GM23338 (cell line): ENCODE measurements around the gene BRI3BP. TPM values are rescaled to one million over a fixed set of nuclear protein-coding genes. Genes with fewer than 3 reads are reported as not detected.

Experiments
- ATAC-seq: fragments of 200-7000 bp; cut with Tn5 transposase; 3 replicates; pipeline ENCODE4 v1.9.1; 2020
- DNase-seq: peaks from one replicate; pipeline ENCODE4 v3.0.0-alpha.2; 2015; ENCODE audit warnings: low spot score
- H2AFZ ChIP-seq: fragments of 200-600 bp; sonication (generic); 2 replicates; pipeline ENCODE4 v1.8.0; 2016; ENCODE audit warnings: antibody characterized with exemption, mild to moderate bottlenecking, moderate library complexity
- H3F3A ChIP-seq: fragments of 200-600 bp; sonication (generic); replicated peaks from 2 replicates; pipeline ENCODE4 v1.8.0; 2017; ENCODE audit warnings: antibody characterized with exemption, mixed run types, low read depth
- H3K27ac ChIP-seq: fragments of 200-600 bp; sonication (generic); 2 replicates; pipeline ENCODE4 v1.6.1; 2016; ENCODE audit warnings: low read depth
- H3K27me3 ChIP-seq: fragments of 200-600 bp; sonication (generic); 2 replicates; pipeline ENCODE4 v1.8.0; 2016; ENCODE audit warnings: mild to moderate bottlenecking, mixed run types, moderate library complexity; ENCODE audit not compliant: insufficient read depth
- H3K36me3 ChIP-seq: fragments of 200-600 bp; sonication (generic); 2 replicates; pipeline ENCODE4 v1.8.0; 2016; ENCODE audit warnings: mild to moderate bottlenecking; ENCODE audit not compliant: insufficient read depth
- H3K4me1 ChIP-seq: fragments of 200-600 bp; sonication (generic); 2 replicates; pipeline ENCODE4 v1.8.0; 2016; ENCODE audit warnings: mild to moderate bottlenecking, moderate library complexity; ENCODE audit not compliant: insufficient read depth
- H3K4me2 ChIP-seq: fragments of 200-600 bp; sonication (generic); 2 replicates; pipeline ENCODE4 v1.7.1; 2017; ENCODE audit warnings: mixed run types
- H3K4me3 ChIP-seq: fragments of 200-600 bp; sonication (generic); 2 replicates; pipeline ENCODE4 v1.6.1; 2016; ENCODE audit warnings: mixed run types
- H3K79me2 ChIP-seq: fragments of 200-600 bp; sonication (generic); replicated peaks from 2 replicates; pipeline ENCODE4 v1.8.0; 2017; ENCODE audit warnings: mild to moderate bottlenecking; ENCODE audit not compliant: insufficient read depth
- H3K9me2 ChIP-seq: fragments of 200-600 bp; sonication (generic); 2 replicates; pipeline ENCODE4 v1.8.0; 2017; ENCODE audit not compliant: insufficient read depth
- H4K20me1 ChIP-seq: fragments of 200-600 bp; sonication (generic); replicated peaks from 2 replicates; pipeline ENCODE4 v1.8.0; 2017; ENCODE audit warnings: mild to moderate bottlenecking; ENCODE audit not compliant: insufficient read depth
- H3K27ac Mint-ChIP-seq: 2 replicates; pipeline ENCODE4 v1.8.0; 2020; ENCODE audit warnings: inconsistent platforms, mild to moderate bottlenecking, moderate library complexity, mixed read lengths
- H3K27me3 Mint-ChIP-seq: 3 replicates; pipeline ENCODE4 v1.8.0; 2022; ENCODE audit warnings: low read depth, mild to moderate bottlenecking, moderate library complexity, mixed read lengths, inconsistent platforms; ENCODE audit not compliant: insufficient read depth, poor library complexity
- H3K36me3 Mint-ChIP-seq: 3 replicates; pipeline ENCODE4 v1.8.0; 2021; ENCODE audit warnings: low read depth, mild to moderate bottlenecking, inconsistent platforms, moderate library complexity, mixed read lengths
- H3K4me1 Mint-ChIP-seq: 3 replicates; pipeline ENCODE4 v1.8.0; 2020; ENCODE audit warnings: mild to moderate bottlenecking, inconsistent platforms, mixed read lengths
- H3K4me3 Mint-ChIP-seq: 3 replicates; pipeline ENCODE4 v1.8.0; 2021; ENCODE audit warnings: moderate library complexity, mild to moderate bottlenecking, inconsistent platforms, mixed read lengths
- H3K9me3 Mint-ChIP-seq: 3 replicates; pipeline ENCODE4 v1.8.0; 2020; ENCODE audit warnings: moderate library complexity, mild to moderate bottlenecking, inconsistent platforms, mixed read lengths
- CREB1 ChIP-seq: fragments of 250-450 bp; sonication (Bioruptor Pico); IDR thresholded peaks from 2 replicates; pipeline ENCODE4 v1.5.0; 2020; ENCODE audit warnings: low read depth, mild to moderate bottlenecking, moderate library complexity
- EZH2 ChIP-seq: fragments of 200-600 bp; sonication (generic); IDR thresholded peaks from one replicate; pipeline ENCODE4 v1.8.0; 2017; ENCODE audit warnings: antibody characterized with exemption, mild to moderate bottlenecking, low read depth; ENCODE audit not compliant: unreplicated experiment
- EZH2phosphoT487 ChIP-seq: fragments of 200-600 bp; sonication (generic); IDR thresholded peaks from one replicate; pipeline ENCODE4 v1.8.1; 2018; ENCODE audit warnings: antibody characterized with exemption; ENCODE audit not compliant: unreplicated experiment
- JUNB ChIP-seq: IDR thresholded peaks from one replicate; pipeline ENCODE4 v1.6.1; 2016; ENCODE audit warnings: antibody characterized with exemption; ENCODE audit not compliant: unreplicated experiment
- NANOG ChIP-seq: IDR thresholded peaks from 2 replicates; pipeline ENCODE4 v1.6.1; 2016; ENCODE audit warnings: antibody characterized with exemption, borderline replicate concordance
- POLR2AphosphoS5 ChIP-seq: IDR thresholded peaks from 2 replicates; pipeline ENCODE4 v1.6.1; 2016; ENCODE audit warnings: antibody characterized with exemption, low read depth
- STAT1 ChIP-seq: IDR thresholded peaks from one replicate; pipeline ENCODE4 v1.6.1; 2016; ENCODE audit warnings: antibody characterized with exemption; ENCODE audit not compliant: unreplicated experiment
- ZNF114 ChIP-seq: fragments of 250-450 bp; sonication (Bioruptor Pico); IDR thresholded peaks from 2 replicates; pipeline ENCODE4 v1.5.0; 2020; ENCODE audit warnings: mild to moderate bottlenecking, moderate library complexity
- ZNF331 ChIP-seq: fragments of 250-450 bp; sonication (Bioruptor Pico); IDR thresholded peaks from 2 replicates; pipeline ENCODE4 v1.5.0; 2020; ENCODE audit warnings: low read depth, mild to moderate bottlenecking, moderate library complexity
- polyA plus RNA-seq: library from polyadenylated mRNA; unstranded; fragments of >200 nt; fragmentation: Nextera tagmentation; extraction: Ambion mirVana; gene quantifications from 2 replicates; pipeline ENCODE4 v1.2.1, GENCODE V29; 2016
- total RNA-seq: library from RNA; depleted of rRNA; stranded (reverse); fragments of >200 nt; shearing (Covaris generic); gene quantifications from 2 replicates; pipeline ENCODE4 v1.2.3, GENCODE V29; 2014
- TF ChIP-seq, protein P1 (sequence below): IDR thresholded peaks from 2 replicates; pipeline ENCODE4 v1.6.1; 2016; ENCODE audit warnings: antibody characterized with exemption
- TF ChIP-seq, protein P2 (sequence below): IDR thresholded peaks from one replicate; pipeline ENCODE4 v1.6.1; 2018; ENCODE audit warnings: antibody characterized with exemption; ENCODE audit not compliant: unreplicated experiment
- TF ChIP-seq, protein P3 (sequence below): fragments of 250-450 bp; sonication (Bioruptor Pico); IDR thresholded peaks from 2 replicates; pipeline ENCODE4 v1.5.0; 2020; ENCODE audit warnings: mild to moderate bottlenecking, moderate library complexity
- TF ChIP-seq, protein P4 (sequence below), 2 experiments: fragments of 200-600 bp in 1 of 2; sonication (generic) in 1 of 2; conservative IDR thresholded peaks; 2 replicates each; pipeline versions ENCODE4 v1.5.1 to v1.6.1; 2016 to 2017; ENCODE audit warnings: antibody characterized with exemption in 2 of 2, low read depth in 2 of 2, mild to moderate bottlenecking in 2 of 2, moderate library complexity in 1 of 2

The BRI3BP gene
- total and polyA plus RNA-seq, 2 experiments from 2014 or later, result 5.8 to 10.7 TPM

DNA sequence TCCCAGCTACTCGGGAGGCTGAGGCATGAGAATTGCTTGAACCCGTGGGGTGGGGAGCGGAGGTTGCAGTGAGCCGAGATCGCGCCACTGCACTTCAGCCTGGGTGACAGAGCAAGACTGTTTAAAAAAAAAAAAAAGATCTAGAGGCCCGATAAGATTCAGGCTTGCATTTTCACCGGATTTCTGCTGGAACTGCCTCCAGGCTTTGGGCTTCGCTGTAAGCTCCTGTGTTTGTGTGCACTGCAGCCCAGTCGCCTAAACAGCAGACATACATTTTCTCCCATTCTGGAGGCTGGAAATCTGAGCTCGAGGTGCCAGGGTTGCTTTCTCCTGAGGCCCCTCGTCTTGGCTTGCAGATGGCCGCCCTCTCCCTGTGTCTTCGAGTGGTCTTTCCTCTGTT lies 12.2 kb downstream of the BRI3BP start:
- TF ChIP-seq NANOG (no peak), CREB1 (CRISPR knock-in tag) (no peak), EZH2phosphoT487 (no peak), POLR2AphosphoS5 (no peak), EZH2 (no peak), JUNB (no peak), ZNF331 (no peak), STAT1 (no peak), ZNF114 (CRISPR knock-in tag) (no peak)
- TF ChIP-seq, protein P1, sequence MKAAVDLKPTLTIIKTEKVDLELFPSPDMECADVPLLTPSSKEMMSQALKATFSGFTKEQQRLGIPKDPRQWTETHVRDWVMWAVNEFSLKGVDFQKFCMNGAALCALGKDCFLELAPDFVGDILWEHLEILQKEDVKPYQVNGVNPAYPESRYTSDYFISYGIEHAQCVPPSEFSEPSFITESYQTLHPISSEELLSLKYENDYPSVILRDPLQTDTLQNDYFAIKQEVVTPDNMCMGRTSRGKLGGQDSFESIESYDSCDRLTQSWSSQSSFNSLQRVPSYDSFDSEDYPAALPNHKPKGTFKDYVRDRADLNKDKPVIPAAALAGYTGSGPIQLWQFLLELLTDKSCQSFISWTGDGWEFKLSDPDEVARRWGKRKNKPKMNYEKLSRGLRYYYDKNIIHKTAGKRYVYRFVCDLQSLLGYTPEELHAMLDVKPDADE, result no peak
- TF ChIP-seq, protein P2, sequence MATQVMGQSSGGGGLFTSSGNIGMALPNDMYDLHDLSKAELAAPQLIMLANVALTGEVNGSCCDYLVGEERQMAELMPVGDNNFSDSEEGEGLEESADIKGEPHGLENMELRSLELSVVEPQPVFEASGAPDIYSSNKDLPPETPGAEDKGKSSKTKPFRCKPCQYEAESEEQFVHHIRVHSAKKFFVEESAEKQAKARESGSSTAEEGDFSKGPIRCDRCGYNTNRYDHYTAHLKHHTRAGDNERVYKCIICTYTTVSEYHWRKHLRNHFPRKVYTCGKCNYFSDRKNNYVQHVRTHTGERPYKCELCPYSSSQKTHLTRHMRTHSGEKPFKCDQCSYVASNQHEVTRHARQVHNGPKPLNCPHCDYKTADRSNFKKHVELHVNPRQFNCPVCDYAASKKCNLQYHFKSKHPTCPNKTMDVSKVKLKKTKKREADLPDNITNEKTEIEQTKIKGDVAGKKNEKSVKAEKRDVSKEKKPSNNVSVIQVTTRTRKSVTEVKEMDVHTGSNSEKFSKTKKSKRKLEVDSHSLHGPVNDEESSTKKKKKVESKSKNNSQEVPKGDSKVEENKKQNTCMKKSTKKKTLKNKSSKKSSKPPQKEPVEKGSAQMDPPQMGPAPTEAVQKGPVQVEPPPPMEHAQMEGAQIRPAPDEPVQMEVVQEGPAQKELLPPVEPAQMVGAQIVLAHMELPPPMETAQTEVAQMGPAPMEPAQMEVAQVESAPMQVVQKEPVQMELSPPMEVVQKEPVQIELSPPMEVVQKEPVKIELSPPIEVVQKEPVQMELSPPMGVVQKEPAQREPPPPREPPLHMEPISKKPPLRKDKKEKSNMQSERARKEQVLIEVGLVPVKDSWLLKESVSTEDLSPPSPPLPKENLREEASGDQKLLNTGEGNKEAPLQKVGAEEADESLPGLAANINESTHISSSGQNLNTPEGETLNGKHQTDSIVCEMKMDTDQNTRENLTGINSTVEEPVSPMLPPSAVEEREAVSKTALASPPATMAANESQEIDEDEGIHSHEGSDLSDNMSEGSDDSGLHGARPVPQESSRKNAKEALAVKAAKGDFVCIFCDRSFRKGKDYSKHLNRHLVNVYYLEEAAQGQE, result no peak
- TF ChIP-seq, protein P3, sequence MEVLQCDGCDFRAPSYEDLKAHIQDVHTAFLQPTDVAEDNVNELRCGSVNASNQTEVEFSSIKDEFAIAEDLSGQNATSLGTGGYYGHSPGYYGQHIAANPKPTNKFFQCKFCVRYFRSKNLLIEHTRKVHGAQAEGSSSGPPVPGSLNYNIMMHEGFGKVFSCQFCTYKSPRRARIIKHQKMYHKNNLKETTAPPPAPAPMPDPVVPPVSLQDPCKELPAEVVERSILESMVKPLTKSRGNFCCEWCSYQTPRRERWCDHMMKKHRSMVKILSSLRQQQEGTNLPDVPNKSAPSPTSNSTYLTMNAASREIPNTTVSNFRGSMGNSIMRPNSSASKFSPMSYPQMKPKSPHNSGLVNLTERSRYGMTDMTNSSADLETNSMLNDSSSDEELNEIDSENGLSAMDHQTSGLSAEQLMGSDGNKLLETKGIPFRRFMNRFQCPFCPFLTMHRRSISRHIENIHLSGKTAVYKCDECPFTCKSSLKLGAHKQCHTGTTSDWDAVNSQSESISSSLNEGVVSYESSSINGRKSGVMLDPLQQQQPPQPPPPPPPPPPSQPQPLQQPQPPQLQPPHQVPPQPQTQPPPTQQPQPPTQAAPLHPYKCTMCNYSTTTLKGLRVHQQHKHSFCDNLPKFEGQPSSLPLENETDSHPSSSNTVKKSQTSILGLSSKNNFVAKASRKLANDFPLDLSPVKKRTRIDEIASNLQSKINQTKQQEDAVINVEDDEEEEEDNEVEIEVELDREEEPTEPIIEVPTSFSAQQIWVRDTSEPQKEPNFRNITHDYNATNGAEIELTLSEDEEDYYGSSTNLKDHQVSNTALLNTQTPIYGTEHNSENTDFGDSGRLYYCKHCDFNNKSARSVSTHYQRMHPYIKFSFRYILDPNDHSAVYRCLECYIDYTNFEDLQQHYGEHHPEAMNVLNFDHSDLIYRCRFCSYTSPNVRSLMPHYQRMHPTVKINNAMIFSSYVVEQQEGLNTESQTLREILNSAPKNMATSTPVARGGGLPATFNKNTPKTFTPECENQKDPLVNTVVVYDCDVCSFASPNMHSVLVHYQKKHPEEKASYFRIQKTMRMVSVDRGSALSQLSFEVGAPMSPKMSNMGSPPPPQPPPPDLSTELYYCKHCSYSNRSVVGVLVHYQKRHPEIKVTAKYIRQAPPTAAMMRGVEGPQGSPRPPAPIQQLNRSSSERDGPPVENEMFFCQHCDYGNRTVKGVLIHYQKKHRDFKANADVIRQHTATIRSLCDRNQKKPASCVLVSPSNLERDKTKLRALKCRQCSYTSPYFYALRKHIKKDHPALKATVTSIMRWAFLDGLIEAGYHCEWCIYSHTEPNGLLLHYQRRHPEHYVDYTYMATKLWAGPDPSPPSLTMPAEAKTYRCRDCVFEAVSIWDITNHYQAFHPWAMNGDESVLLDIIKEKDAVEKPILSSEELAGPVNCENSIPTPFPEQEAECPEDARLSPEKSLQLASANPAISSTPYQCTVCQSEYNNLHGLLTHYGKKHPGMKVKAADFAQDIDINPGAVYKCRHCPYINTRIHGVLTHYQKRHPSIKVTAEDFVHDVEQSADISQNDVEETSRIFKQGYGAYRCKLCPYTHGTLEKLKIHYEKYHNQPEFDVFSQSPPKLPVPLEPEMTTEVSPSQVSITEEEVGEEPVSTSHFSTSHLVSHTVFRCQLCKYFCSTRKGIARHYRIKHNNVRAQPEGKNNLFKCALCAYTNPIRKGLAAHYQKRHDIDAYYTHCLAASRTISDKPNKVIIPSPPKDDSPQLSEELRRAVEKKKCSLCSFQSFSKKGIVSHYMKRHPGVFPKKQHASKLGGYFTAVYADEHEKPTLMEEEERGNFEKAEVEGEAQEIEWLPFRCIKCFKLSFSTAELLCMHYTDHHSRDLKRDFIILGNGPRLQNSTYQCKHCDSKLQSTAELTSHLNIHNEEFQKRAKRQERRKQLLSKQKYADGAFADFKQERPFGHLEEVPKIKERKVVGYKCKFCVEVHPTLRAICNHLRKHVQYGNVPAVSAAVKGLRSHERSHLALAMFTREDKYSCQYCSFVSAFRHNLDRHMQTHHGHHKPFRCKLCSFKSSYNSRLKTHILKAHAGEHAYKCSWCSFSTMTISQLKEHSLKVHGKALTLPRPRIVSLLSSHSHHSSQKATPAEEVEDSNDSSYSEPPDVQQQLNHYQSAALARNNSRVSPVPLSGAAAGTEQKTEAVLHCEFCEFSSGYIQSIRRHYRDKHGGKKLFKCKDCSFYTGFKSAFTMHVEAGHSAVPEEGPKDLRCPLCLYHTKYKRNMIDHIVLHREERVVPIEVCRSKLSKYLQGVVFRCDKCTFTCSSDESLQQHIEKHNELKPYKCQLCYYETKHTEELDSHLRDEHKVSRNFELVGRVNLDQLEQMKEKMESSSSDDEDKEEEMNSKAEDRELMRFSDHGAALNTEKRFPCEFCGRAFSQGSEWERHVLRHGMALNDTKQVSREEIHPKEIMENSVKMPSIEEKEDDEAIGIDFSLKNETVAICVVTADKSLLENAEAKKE (CRISPR knock-in tag), result no peak
- TF ChIP-seq, protein P4, sequence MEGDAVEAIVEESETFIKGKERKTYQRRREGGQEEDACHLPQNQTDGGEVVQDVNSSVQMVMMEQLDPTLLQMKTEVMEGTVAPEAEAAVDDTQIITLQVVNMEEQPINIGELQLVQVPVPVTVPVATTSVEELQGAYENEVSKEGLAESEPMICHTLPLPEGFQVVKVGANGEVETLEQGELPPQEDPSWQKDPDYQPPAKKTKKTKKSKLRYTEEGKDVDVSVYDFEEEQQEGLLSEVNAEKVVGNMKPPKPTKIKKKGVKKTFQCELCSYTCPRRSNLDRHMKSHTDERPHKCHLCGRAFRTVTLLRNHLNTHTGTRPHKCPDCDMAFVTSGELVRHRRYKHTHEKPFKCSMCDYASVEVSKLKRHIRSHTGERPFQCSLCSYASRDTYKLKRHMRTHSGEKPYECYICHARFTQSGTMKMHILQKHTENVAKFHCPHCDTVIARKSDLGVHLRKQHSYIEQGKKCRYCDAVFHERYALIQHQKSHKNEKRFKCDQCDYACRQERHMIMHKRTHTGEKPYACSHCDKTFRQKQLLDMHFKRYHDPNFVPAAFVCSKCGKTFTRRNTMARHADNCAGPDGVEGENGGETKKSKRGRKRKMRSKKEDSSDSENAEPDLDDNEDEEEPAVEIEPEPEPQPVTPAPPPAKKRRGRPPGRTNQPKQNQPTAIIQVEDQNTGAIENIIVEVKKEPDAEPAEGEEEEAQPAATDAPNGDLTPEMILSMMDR (conservative IDR thresholded peaks at IDR 0.05; ENCODE audit: low read depth in 2 of 2), result no peak
- no peak overlapping the region for H2AFZ ChIP-seq
- H3K4me1 Mint-ChIP-seq, result peaks cover 7% of the 10 kb centered on the region; the same call in 1 of the 3 replicates

More for the DNA sequence above, 12.2 kb downstream of the BRI3BP start:
- H3K27me3 Mint-ChIP-seq, result peaks cover 16% of the 10 kb centered on the region
- H3K27ac ChIP-seq, result peak overlapping the region; percentile 32; the same call in 1 of the 2 replicates
- no peaks in the 10 kb centered on the region for H3K36me3 ChIP-seq
- H3K79me2 ChIP-seq, result peaks cover 86% of the 10 kb centered on the region
- no peak overlapping the region for H3K4me3 ChIP-seq
- H3K4me1 ChIP-seq, result no peaks in the 10 kb centered on the region
- no peak overlapping the region for H3K27ac Mint-ChIP-seq
- no peaks in the 10 kb centered on the region for H3K9me3 Mint-ChIP-seq
- H3K4me2 ChIP-seq, result no peak overlapping the region
- no peaks in the 10 kb centered on the region; the same call in 2 of the 3 replicates for H3K36me3 Mint-ChIP-seq
- no peak overlapping the region for H3K4me3 Mint-ChIP-seq
- DNase-seq (no peak), ATAC-seq (no peak)
- H3K9me2 ChIP-seq, result no peaks in the 10 kb centered on the region
- H3K27me3 ChIP-seq, result no peaks in the 10 kb centered on the region
- peaks cover 15% of the 10 kb centered on the region for H4K20me1 ChIP-seq
- H3F3A ChIP-seq, result no peaks in the 10 kb centered on the region
